Hematopoietic multipotent progenitor cell treated with erythropoietin and hydrocortisone succinate and interleukin-3 and kit ligand, for 6 days (in vitro differentiated cells): ENCODE results near the gene FARP2.

Experiments used
- DNase-seq: peaks from one replicate; pipeline ENCODE4 v3.0.0-alpha.2; 2015

The FARP2 gene

GRCh38 chr2:241324775-241325174 lies 31.3 kb upstream of the FARP2 start:
- peak; percentile 82 for DNase-seq

- peak; percentile 33 for DNase-seq
Measured at GRCh38 chr2:241325257-241325656, 30.8 kb upstream of the FARP2 start.

GRCh38 chr2:241329669-241330615 lies 26.1 kb upstream of the FARP2 start:
- DNase-seq, result peak; percentile 27

GRCh38 chr2:241330616-241330981 lies 25.5 kb upstream of the FARP2 start:
- no peak for DNase-seq

GRCh38 chr2:241334813-241335212 lies 21.3 kb upstream of the FARP2 start:
- DNase-seq, result no peak

- DNase-seq, result no peak
Measured at GRCh38 chr2:241339839-241340630, 16.1 kb upstream of the FARP2 start.

GRCh38 chr2:241340631-241341163 lies 15.4 kb upstream of the FARP2 start:
- peak; percentile 33 for DNase-seq

- no peak for DNase-seq
Measured at GRCh38 chr2:241344925-241345651, 11.0 kb upstream of the FARP2 start.

- no peak for DNase-seq
Measured at GRCh38 chr2:241349941-241350340, 6.1 kb upstream of the FARP2 start.

- no peak for DNase-seq
Measured at GRCh38 chr2:241350530-241350877, 5.6 kb upstream of the FARP2 start.

- no peak for DNase-seq
Measured at GRCh38 chr2:241350878-241351639, 5.0 kb upstream of the FARP2 start.

GRCh38 chr2:241351640-241352031 lies 4.4 kb upstream of the FARP2 start:
- no peak for DNase-seq

- DNase-seq, result no peak
Measured at GRCh38 chr2:241352227-241352626, 3.9 kb upstream of the FARP2 start.

- DNase-seq, result peak; percentile 88
Measured at GRCh38 chr2:241354668-241355658, 1.1 kb upstream of the FARP2 start.

- peak; percentile 35 for DNase-seq
Measured at GRCh38 chr2:241356871-241357260, 781 bp downstream of the FARP2 start.

- DNase-seq, result no peak
Measured at GRCh38 chr2:241357531-241357930, 1.4 kb downstream of the FARP2 start.

GRCh38 chr2:241358470-241358869 lies 2.4 kb downstream of the FARP2 start:
- DNase-seq, result peak; percentile 24

GRCh38 chr2:241359481-241360045 lies 3.5 kb downstream of the FARP2 start:
- no peak for DNase-seq

- no peak for DNase-seq
Measured at GRCh38 chr2:241363426-241363825, 7.3 kb downstream of the FARP2 start.

GRCh38 chr2:241364781-241365180 lies 8.7 kb downstream of the FARP2 start:
- no peak for DNase-seq

GRCh38 chr2:241366678-241367077 lies 10.6 kb downstream of the FARP2 start:
- no peak for DNase-seq
